GOT3 (cell line): ENCODE results near the gene COL6A2.
"Not testable (repeated sequence)": the region's sequence is repeated elsewhere in the genome, so short reads cannot be mapped to it uniquely, and the experiment has no call there.

ENCODE experiments used
- DNase-seq: peaks from one replicate; lab custom pipeline; 2025; ENCODE audit warnings: mixed read lengths; lab: John Stamatoyannopoulos, UW

Gene COL6A2

DNA sequence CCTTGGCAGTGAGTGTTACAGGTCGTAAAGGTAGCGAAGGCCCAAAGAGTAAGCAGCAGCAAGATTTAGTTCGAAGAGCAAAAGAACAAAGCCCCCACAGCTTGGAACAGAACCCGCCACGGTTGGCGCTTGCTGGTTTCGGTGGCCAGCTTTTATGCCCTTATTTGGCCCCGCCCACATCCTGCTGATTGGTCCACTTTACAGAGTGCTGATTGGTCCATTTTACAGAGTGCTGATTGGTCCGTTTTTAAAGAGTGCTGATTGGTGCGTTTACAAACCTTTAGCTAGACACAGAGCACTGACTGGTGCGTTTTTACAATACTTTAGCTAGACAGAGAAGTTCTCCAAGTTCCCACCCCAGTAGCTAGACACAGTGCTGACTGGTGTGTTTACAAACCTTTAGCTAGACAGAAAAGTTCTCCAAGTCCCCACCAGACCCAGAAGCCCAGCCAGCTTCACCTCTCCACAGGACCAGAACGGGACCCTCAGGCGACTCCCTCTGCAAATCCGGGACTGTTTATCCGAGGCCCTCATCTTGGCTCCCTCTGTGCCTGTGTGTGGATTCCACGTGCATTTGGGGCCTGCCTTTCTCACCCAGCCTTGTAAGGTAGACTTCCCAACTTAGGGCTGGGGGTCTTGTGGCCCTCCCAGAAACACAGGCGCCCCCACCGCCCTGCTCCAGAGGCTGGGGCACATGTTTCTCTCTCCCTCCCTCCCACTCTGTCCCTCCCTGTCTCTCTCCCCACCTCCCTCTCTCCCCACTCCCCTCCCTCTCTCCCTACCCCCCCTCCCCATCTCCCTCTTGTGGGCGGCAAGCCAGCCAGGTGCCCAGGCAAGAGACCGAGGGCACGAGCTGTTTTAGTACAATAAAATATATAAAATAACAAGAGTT, 44.9 kb downstream of the COL6A2 start:
- DNase-seq, result no peak

DNA sequence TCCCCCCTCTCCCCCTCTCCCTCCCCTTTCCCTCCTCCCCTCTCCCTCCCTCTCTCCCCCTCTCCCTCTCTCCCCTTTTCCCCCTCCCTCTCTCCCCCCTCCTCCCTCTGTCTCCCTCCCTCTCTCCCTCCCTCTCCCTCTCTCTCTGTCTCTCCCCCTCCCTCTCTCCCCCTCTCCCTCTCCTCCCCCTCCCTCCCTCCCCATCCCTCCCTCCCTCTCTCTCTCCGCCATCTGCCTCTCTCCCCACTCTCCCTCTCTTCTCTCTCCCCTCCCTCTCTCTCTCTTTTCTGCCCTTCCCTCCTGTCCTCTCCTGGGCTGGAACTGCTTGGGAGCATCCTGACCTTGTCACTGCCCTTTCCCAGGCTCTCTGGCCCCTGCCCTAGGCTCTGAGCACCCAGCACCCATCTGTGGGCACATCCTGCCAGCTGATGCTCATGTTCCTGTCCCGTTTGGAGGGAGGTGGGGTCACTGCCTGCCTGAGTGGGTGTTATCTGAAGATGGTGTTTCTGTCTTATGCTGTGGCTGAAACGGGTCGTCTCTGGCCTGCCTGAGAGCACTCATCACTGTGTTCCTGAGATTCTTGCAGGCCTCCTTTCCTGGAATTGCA, 46.7 kb downstream of the COL6A2 start:
- DNase-seq, result no peak

DNA sequence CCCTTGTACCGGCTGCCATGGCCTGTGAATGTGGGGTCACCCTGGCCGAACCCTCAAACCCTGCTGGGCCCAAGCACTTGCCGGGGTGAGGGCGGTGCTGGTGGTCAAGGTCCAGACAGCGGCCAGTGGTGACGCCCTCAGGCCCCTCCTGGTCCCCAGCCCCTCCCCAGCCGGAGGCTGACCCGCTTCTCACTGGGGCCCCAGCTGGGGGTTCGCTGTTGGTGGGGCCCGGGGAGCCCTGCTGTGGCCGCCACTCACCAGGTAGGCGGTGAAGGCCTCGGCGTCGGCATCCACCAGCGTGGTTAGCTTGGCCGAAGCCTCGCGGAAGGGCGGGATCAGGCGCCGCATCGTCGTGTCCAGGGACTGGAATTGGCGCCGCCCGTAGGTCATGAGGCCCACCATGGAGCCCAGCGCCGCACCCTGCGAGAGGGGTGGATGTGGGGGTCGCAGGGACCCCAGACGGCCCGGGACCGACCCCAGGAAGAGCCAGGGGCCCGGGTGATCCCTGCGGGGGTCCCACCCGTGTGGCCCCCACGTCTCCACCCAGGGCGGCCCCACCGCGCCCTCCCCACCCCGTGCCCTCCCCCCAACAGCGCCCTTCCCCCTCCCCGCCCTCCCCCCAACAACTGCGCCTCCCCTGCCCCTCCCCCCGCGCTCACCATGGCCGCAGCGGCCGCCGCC, 47.4 kb downstream of the COL6A2 start:
- no peak for DNase-seq

DNA sequence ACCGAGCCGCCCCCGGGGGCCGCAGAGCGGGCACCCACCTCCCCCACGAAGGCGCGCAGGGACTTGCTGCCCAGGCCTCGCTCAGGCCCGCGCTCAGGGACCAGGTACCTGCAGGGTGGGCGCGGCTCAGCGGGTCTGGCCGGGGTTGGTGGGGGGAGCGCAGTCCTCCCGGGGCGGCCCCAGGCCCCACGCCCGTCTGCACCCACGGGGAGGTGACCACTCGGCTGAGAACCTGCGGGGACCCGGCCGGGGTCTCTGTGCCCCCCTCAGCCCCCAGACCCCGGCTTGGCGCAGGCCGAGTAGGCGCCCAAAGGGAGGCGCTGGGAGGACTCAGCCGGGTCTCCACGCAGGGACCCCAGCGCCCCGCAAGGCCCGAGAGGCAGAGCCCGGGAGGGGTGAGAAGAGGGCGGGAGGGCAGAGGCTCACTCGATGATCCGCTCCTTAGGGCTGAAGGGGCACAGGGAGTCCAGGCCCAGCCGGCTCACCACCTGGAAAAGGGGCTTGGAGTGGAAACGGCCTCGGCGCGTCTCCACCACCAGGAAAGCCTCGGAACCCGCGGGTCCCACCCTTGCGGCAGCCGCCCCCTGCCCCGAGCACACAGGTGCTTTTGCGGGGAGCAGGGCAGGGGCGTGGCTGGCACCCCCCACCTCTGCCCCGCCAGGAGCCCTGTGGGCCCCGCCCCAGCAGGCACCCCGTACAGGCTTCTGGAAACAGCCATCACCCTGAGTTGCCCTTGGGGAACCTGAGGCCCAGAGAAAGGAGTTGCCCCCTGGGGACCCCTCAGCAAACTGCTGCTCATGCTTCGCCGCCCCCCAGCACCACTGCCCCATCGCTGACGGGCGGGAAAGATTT, 48.2 kb downstream of the COL6A2 start:
- no peak for DNase-seq

DNA sequence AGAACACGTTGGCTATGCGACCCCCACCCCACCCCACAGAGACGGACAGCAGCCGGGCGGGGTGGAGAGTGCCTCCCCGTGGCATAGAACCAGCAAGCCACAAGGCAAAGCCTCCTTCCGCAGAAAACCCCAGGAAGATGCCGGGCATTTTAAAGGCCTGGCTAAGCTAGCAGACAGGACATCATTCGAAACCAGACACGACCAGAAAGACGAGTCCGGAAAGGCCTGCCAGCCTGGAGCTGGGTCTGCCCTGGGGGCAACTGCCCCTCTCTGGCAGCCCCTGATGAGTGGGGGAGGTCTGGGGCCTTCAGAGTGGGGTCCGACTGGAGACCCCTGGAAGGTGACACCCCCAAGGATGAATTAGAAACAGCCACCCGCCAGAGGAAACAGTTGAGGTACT, 48.9 kb downstream of the COL6A2 start:
- no peak for DNase-seq

DNA sequence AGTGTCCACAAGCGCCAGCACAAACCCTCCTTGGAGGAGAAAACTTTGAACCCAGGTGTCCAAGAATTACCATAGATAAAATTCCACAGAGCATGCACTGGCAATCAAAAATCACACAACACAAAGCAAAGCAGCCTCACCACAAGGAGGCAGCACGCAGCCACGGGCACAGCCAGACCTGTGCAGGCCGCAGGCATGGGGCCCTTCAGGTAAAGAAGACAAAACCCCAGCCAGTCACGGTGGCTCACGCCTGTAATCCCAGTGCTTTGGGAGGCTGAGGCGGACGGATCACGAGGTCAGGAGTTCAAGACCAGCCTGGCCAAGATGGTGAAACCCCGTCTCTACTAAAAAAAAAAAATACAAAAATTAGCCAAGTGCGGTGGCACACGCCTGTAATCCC, 49.5 kb downstream of the COL6A2 start:
- not testable (repeated sequence) for DNase-seq

DNA sequence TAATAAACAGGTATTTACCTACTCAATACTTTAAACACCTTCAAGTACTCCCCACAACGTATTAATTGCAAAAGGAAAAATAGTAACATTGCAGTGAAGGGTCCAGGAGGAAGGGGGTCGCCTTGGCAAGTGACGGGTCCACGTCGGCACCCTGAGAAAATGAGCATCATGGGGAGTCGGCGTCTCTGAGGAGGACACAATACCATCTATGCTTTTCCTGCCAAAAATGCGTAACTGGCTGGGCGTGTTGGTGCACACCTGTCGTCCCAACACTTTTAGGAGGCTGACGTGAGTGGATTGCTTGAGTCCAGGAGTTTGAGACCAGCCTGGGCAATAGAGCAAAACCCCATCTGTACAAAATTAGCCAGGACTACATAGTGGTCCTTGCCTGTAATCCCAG, 50.2 kb downstream of the COL6A2 start:
- no peak for DNase-seq

DNA sequence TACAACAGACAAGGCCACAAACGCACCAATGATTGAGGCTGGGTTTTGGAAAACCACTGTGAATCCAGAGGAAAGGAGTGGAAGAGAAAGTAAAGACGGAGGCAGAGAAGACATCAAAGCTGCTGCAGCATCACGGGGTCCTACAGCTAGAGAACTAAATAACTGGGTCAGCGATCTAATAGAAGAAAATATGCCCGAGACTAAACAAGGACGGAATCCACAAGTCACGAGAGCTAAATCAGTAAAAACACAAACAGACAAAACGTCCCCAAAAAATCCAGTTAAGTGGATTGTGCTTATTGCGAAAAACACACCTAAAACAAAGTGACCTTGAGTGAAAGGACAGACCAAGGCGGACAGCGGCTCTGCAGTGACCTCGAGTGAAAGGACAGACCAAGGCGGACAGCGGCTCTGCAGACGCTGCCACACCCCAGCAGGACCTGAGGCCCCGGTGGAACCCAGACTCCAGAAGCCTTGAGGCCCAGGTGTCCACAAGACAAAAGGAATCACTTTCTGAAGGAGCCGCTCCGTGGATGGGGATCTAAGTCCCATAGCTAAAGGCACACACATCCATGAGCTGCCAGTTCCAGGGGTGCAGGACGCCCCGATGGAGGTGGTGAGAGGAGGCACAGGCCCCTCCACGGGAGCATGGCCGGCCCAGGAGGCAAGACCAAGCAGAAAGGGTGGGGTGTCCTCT, 51.4 kb downstream of the COL6A2 start:
- no peak for DNase-seq

DNA sequence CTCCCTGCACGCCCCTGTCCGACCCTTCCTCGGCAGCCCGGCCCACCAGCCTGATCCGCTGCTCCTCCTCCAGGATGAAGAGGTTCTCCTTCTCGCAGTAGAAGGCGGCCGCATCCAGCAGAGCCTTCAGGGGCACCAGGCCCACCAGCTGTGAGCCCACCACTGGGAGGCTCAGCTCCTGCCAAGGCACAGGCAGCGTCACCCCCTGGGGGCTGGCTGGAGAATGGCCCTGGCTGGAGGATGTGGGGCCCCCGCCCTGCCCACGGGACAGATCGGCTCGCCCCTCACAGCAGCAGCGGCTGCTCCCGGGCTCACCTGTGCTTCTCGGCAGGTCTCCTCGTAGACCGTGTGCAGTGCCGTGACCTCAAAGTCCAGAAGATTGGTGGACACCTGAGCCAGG, 52.2 kb downstream of the COL6A2 start:
- DNase-seq, result no peak

DNA sequence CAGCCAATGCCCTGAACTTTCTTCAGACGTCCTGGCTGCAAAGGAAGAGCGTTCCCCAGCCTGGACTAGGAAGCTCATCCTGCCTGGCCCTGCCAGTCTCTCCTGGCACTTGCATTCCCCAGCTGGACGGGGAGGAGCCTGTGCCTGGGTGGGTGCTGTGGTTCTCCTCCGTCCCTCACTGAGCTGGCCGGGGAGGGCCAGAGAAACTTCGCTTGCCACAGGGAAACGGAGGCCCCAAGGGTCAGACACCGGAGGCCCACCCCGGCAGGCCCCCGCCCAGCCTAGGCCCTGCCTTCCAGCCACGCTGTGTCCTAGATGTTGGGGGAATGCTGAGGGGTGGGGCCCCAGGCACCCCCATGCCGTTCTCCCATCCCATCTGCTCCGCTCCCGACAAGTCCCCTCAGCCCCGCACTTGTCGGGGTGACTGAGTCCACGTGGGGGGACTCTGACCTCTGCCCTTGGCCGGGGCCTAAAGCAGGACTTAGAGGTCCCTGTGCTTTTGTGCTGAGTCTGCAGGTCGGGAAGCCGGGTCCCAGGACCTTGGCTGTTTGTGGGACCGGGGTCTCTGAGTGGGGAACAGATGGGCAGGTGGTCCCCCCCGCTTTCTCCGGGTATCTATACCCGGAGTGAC, 52.7 kb downstream of the COL6A2 start:
- no peak for DNase-seq

DNA sequence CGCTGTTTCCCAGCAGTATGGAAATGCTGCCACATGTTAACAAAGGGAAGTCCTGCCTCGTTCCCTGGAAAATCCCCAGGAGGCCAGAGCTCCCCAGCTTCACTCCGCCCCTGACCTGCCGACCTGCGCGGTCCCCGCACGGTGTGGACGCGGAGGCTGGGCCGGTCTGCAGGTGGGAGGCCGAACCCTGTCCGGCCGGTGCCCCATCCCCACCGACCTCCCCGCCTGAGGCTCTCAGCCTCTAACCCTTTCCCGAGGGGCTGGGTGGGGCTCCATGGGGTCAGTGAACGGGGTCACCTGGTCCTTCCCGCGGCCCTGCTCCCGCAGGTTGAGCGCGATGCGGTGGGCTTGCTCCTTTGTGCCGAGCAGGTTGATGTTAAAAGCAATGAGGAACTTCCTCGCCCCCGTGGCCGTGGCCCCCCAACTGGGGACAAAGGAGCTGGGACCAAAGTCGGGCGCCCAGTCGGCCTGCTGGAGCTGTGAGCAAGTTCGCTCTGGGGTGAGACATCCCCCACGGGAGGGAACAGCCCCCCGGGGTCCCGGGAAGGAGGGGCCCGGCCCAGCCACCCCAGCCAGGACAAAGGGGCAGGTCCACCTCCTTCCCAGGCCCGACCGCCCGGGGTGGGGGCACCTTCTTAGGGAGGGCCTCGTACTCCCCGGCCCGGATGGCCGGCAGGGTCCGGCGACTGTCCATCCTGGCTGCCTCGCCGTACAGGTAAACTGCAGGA, 53.5 kb downstream of the COL6A2 start:
- DNase-seq, result no peak

DNA sequence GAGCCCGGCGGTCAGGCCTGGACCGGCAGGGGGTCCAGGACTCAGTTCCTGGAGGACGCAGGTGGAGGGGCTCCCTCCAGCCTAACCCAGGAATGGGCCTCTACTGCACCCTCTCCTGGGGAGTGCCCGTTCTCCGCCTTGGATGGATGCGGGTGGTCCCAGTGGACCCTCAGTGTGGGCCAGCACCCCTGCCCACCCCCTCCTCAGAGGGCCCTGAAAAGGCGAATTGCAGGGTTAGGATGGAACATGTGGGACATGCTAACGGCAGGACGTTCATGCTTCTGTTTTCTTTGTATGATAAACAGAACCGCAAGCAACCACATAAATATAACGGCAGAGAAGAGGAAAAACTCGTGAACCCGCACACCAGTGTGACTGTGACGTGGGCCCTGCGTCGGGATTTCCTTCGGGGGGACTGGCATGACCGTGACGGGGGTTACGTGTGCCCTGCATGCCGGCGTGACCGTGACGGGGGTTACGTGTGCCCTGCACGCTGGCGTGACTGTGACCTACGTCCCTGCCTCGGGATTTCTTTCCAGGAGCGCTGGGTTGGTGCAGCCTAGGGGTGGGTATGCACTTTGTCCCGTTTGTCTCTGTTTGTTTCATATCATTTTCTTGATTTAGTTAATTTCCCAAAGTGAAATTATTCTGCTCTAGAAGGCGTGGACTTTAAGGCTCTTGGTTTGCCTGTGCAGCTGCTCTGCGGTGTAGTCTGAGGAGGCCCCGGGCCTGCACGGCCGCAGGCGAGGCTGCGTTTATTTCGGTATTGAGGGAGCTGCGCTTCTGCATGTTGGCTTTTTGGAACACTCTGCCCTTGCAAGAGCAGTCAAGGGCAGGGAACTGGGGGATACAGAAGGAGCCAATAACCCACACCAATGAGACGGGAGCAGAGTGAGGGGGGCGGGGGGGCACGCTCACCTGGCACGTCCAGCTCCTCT, 54.3 kb downstream of the COL6A2 start:
- no peak for DNase-seq

DNA sequence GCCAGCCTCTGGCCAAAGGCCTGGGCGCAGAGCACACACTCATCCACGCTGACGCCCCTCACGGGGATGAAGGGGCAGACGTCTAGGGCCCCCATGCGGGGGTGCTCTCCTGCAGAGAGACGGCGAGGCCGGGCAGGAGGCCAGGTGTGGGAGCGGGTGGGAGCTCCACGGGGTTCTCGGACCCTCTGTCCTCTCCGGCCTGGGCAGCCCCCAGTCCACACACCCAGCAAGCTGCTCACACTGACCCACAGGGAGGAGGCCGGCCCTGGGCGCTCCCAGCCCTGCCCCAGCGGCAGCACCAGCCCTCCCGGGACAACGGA, 55.0 kb downstream of the COL6A2 start:
- no peak for DNase-seq

DNA sequence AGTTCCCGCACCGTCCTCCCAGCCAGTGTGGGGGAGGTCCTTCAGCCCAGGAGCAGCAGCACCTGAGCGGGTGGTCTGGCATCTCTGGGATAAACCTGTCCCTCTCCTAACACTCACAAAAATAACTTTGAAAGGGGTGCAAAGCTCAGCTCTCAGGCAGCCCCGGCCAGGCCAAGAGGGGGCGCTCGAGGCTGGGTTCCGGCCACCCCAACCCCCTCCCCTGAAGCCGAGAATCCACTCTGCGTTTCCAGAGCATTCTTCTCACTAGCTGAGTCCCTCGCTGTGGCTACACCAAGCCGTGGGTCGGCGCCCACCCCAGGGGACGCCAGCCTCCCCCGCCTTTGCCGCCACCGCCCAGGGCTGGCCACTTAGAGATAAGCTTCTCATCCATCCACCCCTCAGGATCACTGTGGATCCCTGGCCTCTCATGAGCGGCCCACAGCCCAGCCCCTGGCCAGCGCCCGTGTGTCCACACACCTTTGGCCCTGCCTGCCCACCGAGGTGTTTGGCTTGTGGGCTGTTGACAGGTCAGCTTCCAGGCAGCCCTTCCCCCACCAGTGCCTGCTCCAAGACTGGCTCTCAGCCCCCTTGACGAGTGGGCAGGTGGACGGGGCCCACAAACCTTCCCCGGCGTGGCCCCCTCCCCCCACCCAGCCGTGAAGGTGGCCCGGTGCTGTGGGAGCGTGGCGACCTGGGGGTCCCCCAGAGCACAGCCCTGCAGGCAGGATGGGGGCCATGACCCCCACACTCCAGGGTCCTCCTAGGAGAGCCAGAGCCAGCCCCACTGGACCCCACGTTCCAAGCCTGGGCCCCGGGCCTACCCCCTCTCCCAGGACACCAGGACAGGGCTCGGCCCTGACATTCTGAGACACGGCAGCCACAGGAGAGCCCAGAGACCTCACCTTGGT, 55.6 kb downstream of the COL6A2 start:
- DNase-seq, result no peak

DNA sequence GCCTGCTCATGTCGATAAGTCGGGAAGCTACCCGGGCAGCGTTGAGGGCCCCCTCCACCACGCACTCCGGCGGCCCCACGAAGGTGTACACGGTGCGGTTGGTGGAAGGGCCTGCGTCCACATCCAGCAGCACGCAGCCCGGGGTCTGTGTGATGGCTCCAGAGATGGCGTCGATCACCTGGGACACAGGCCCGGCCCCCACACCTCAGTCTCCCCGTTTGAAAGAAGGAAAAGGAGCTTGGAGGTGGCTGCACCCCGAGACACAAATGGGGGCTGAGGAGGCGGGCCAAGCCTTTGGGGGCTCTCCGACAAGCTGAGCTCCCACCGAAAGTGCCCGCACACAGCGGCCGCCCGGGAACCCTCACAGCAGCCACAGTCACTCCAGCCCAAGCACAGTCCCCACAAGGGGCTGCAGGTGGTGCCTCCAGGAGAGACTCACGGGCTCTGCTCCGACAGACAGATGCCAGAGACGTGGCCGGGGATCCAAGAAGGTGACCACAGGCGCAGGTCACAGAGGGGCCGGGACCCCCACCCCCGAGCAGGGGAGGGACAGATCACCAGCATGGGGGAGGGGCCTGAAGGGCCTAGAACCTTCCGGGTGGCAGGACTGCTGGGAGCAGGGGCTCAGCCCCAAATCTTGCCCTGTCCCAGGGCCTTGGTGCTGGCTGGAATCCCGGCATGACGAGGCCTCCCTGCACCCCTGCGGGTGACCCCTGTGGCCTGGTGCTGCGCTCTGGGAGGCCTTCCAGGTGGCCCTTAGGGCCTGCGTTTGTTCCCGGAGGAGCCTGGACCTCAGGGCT, 56.4 kb downstream of the COL6A2 start:
- no peak for DNase-seq

DNA sequence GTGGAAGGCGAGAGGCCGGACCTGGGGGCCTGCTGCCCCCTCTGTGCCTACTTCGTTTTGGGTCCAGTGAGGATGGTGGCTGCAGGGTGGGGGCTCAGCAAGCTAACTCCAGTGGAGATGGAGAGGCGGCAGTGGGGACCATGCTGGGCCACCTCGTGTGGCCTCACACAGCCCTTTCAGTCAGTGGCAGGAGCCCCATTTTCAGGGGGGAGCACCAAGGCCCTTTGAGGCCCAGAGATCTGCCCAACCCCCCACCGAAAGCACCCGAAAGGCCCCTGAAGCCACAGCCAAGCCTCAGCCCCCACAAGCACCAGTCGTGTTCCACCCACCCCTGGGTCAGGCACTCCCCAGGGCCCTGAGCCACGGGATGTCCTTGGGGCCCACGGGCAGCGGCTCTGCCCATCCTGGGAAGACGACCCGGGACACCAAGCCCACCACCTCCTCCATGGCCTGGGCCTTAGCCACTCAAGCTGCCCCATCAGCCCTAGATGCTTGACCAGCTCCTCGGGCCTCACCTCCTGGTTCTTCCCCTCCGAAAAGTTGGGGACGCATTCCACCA, 57.1 kb downstream of the COL6A2 start:
- no peak for DNase-seq
